GM19324 (cell line): ENCODE data around the gene TMEM121.
"Not testable (repeated sequence)": the region's sequence is repeated elsewhere in the genome, so short reads cannot be mapped to it uniquely, and the experiment has no call there.

Experiments used
- ATAC-seq: cut with Tn5 transposase; IDR thresholded peaks from one replicate; pipeline ENCODE4 v1.9.1; 2021; ENCODE audit warnings: mild to moderate bottlenecking, moderate library complexity; ENCODE audit not compliant: unreplicated experiment, low FRiP score

TMEM121 gene

GRCh38 chr14:105540811-105541210 is 14.4 kb downstream of the TMEM121 start:
- ATAC-seq = no peak

- ATAC-seq = no peak
Measured at GRCh38 chr14:105541218-105541875, 15.0 kb downstream of the TMEM121 start.

GRCh38 chr14:105545676-105546075 is 19.3 kb downstream of the TMEM121 start:
- not testable (repeated sequence) for ATAC-seq

- ATAC-seq = not testable (repeated sequence)
Measured at GRCh38 chr14:105546410-105546809, 20.0 kb downstream of the TMEM121 start.

- not testable (repeated sequence) for ATAC-seq
Measured at GRCh38 chr14:105547072-105547471, 20.7 kb downstream of the TMEM121 start.

GRCh38 chr14:105547741-105548169 is 21.4 kb downstream of the TMEM121 start:
- ATAC-seq = no peak

- no peak for ATAC-seq
Measured at GRCh38 chr14:105549481-105549880, 23.1 kb downstream of the TMEM121 start.

- ATAC-seq = no peak
Measured at GRCh38 chr14:105554022-105554421, 27.6 kb downstream of the TMEM121 start.

GRCh38 chr14:105554523-105554922 is 28.1 kb downstream of the TMEM121 start:
- no peak for ATAC-seq

- not testable (repeated sequence) for ATAC-seq
Measured at GRCh38 chr14:105557671-105558070, 31.3 kb downstream of the TMEM121 start.

- ATAC-seq = not testable (repeated sequence)
Measured at GRCh38 chr14:105558449-105559154, 32.2 kb downstream of the TMEM121 start.

- peak; percentile 63 for ATAC-seq
Measured at GRCh38 chr14:105559384-105560047, 33.1 kb downstream of the TMEM121 start.

- peak; percentile 67 for ATAC-seq
Measured at GRCh38 chr14:105560048-105560669, 33.8 kb downstream of the TMEM121 start.

- not testable (repeated sequence) for ATAC-seq
Measured at GRCh38 chr14:105561345-105561744, 35.0 kb downstream of the TMEM121 start.

GRCh38 chr14:105562713-105563346 is 36.4 kb downstream of the TMEM121 start:
- no peak for ATAC-seq

- ATAC-seq = no peak
Measured at GRCh38 chr14:105563347-105563737, 37.0 kb downstream of the TMEM121 start.

- ATAC-seq = not testable (repeated sequence)
Measured at GRCh38 chr14:105564536-105564935, 38.2 kb downstream of the TMEM121 start.

- not testable (repeated sequence) for ATAC-seq
Measured at GRCh38 chr14:105565185-105565919, 39.0 kb downstream of the TMEM121 start.

- ATAC-seq = peak; percentile 52
Measured at GRCh38 chr14:105566248-105567163, 40.1 kb downstream of the TMEM121 start.
